Measurements from ENCODE around the gene HEATR1. TPM values are rescaled to one million over a fixed set of nuclear protein-coding genes. Genes with fewer than 3 reads are reported as not detected.

Gene HEATR1
- total RNA-seq, 1 experiment from 2014 or later: 66.5 TPM

DNA sequence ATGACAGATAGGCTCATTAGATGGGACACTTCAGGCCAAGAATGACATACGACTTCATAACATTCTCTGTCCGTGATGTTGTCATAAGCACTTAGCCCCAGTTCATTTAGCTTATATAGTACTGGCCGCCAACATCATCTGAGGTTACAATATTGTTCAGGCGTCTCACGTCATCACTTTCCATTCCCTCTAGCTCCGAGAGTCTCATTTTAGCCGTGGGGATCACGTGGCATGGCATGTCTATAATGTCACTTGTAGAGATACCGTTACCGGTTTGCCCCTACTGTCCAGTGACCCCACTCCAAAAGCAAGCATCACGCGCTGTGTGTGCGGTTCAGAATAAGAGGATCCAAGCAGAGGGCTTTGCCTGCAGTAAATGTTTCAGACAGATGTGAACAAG lies 34.6 kb upstream of the HEATR1 start:
- no peak for ATAC-seq
- ChIA-PET CTCF (no interaction called here), POLR2A (no interaction called here)
- intact Hi-C loops (cut with micrococcal nuclease; ENCODE audit: unreplicated experiment): no loop called here
- no peak overlapping the region for H3K27ac ChIP-seq (ENCODE audit: low read length)
- no peak overlapping the region for H3K4me3 ChIP-seq (ENCODE audit: low read depth in 2 of 2, low read length in 2 of 2)
- in situ Hi-C loops (cut with HindIII; ENCODE audit: low pct_unique_long_range_greater_than_20kb, low sequenced_read_pairs): no loop called here
- BruUV-seq (replicated peaks): no TSS peak
- H3K27me3 ChIP-seq (ENCODE audit: control insufficient read depth, insufficient read depth, low read length): no peaks in the 10 kb centered on the region
- H3K4me1 ChIP-seq (ENCODE audit: control insufficient read depth, insufficient read depth, low read length): no peaks in the 10 kb centered on the region
- TF ChIP-seq SIN3A (IDR thresholded peaks at IDR 0.05; ENCODE audit: borderline replicate concordance, insufficient read depth, low read depth, low read length) (no peak), POLR2AphosphoS5 (IDR thresholded peaks at IDR 0.05; ENCODE audit: low read depth, low read length) (no peak), REST (IDR thresholded peaks at IDR 0.05; ENCODE audit: insufficient read depth in 1 of 2, low read depth in 2 of 2, low read length in 1 of 2) (no peak), TCF7L2 (IDR thresholded peaks at IDR 0.05; ENCODE audit: low read depth, low read length) (no peak)
- TF ChIP-seq, protein P1, sequence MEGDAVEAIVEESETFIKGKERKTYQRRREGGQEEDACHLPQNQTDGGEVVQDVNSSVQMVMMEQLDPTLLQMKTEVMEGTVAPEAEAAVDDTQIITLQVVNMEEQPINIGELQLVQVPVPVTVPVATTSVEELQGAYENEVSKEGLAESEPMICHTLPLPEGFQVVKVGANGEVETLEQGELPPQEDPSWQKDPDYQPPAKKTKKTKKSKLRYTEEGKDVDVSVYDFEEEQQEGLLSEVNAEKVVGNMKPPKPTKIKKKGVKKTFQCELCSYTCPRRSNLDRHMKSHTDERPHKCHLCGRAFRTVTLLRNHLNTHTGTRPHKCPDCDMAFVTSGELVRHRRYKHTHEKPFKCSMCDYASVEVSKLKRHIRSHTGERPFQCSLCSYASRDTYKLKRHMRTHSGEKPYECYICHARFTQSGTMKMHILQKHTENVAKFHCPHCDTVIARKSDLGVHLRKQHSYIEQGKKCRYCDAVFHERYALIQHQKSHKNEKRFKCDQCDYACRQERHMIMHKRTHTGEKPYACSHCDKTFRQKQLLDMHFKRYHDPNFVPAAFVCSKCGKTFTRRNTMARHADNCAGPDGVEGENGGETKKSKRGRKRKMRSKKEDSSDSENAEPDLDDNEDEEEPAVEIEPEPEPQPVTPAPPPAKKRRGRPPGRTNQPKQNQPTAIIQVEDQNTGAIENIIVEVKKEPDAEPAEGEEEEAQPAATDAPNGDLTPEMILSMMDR (IDR thresholded peaks at IDR 0.05): no peak
- no peaks in the 10 kb centered on the region for H3K36me3 ChIP-seq (ENCODE audit: control insufficient read depth, insufficient read depth, low read length)
- no peaks in the 10 kb centered on the region for H3K9me3 ChIP-seq (ENCODE audit: control insufficient read depth, insufficient read depth, low read depth, low read length)
- DNase-seq (ENCODE audit: low read depth, low spot score): no peak

GRCh38 chr1:236636017-236636416 lies 31.7 kb upstream of the HEATR1 start:
- in situ Hi-C loops (cut with HindIII; ENCODE audit: low pct_unique_long_range_greater_than_20kb, low sequenced_read_pairs): no loop called here
- intact Hi-C loops (cut with micrococcal nuclease; ENCODE audit: unreplicated experiment): no loop called here

More at GRCh38 chr1:236636017-236636416, 31.7 kb upstream of the HEATR1 start:
- Histone ChIP-seq H3K9me3 (ENCODE audit: control insufficient read depth, insufficient read depth, low read depth, low read length) (no peaks in the 10 kb centered on the region), H3K27me3 (ENCODE audit: control insufficient read depth, insufficient read depth, low read length) (no peaks in the 10 kb centered on the region), H3K27ac (ENCODE audit: low read length) (no peak overlapping the region), H3K36me3 (ENCODE audit: control insufficient read depth, insufficient read depth, low read length) (no peaks in the 10 kb centered on the region), H3K4me3 (ENCODE audit: low read depth in 2 of 2, low read length in 2 of 2) (no peak overlapping the region), H3K4me1 (ENCODE audit: control insufficient read depth, insufficient read depth, low read length) (no peaks in the 10 kb centered on the region)
- TF ChIP-seq REST (IDR thresholded peaks at IDR 0.05; ENCODE audit: insufficient read depth in 1 of 2, low read depth in 2 of 2, low read length in 1 of 2) (no peak), SIN3A (IDR thresholded peaks at IDR 0.05; ENCODE audit: borderline replicate concordance, insufficient read depth, low read depth, low read length) (no peak), POLR2AphosphoS5 (IDR thresholded peaks at IDR 0.05; ENCODE audit: low read depth, low read length) (no peak), TCF7L2 (IDR thresholded peaks at IDR 0.05; ENCODE audit: low read depth, low read length) (no peak)
- TF ChIP-seq, protein P1 (IDR thresholded peaks at IDR 0.05): no peak
- BruUV-seq (replicated peaks): no TSS peak
- ChIA-PET CTCF (no interaction called here), POLR2A (no interaction called here)
- ATAC-seq (no peak), DNase-seq (ENCODE audit: low read depth, low spot score) (no peak)
